C4-2B (cell line): ENCODE data around the gene OR2T11.
"Not testable (repeated sequence)": the region's sequence is repeated elsewhere in the genome, so short reads cannot be mapped to it uniquely, and the experiment has no call there.

Source experiments
- H3K27ac ChIP-seq: fragments of 450-650 bp; 2 replicates; pipeline ENCODE4 v1.5.1; 2017
- CTCF ChIP-seq: fragments of 450-650 bp; conservative IDR thresholded peaks from 2 replicates; pipeline ENCODE4 v1.5.1; 2017; ENCODE audit warnings: mild to moderate bottlenecking
- ZFX ChIP-seq: fragments of 450-650 bp; IDR thresholded peaks from 2 replicates; pipeline ENCODE4 v1.6.1; 2017

The OR2T11 gene

GRCh38 chr1:248634991-248635390, at the start of gene OR2T11:
Gene OR2T11 (minus strand): TSS chr1:248635091. CDS start chr1:248627128, 7,963 bp downstream.
- not testable (repeated sequence) for H3K27ac ChIP-seq

- no peak overlapping the region for H3K27ac ChIP-seq
- no peak for TF ChIP-seq CTCF
- no peak for TF ChIP-seq ZFX
Observed at GRCh38 chr1:248681651-248682050, 46.8 kb upstream of the OR2T11 start.

GRCh38 chr1:248670003-248670402, 35.1 kb upstream of the OR2T11 start:
- H3K27ac ChIP-seq: no peak overlapping the region
- TF ChIP-seq ZFX (no peak), CTCF (no peak)

- not testable (repeated sequence) for H3K27ac ChIP-seq
Observed at GRCh38 chr1:248663453-248664328, 28.8 kb upstream of the OR2T11 start.

GRCh38 chr1:248656797-248657196, 21.9 kb upstream of the OR2T11 start:
- H3K27ac ChIP-seq: not testable (repeated sequence)

GRCh38 chr1:248655354-248655753, 20.5 kb upstream of the OR2T11 start, which contains the start of gene OR2T27:
Gene OR2T27 (minus strand): TSS chr1:248655528. CDS start chr1:248650884, 4,644 bp downstream.
- not testable (repeated sequence) for H3K27ac ChIP-seq

GRCh38 chr1:248648770-248649536, 14.1 kb upstream of the OR2T11 start:
- H3K27ac ChIP-seq: not testable (repeated sequence)

GRCh38 chr1:248645178-248645577, 10.3 kb upstream of the OR2T11 start, which contains the start of gene OR2T35:
Gene OR2T35 (minus strand): TSS chr1:248645278. CDS start chr1:248639258, 6,020 bp downstream.
- H3K27ac ChIP-seq: not testable (repeated sequence)

- not testable (repeated sequence) for H3K27ac ChIP-seq
Observed at GRCh38 chr1:248642971-248643651, 8.2 kb upstream of the OR2T11 start.

- not testable (repeated sequence) for H3K27ac ChIP-seq
Observed at GRCh38 chr1:248641583-248641982, 6.7 kb upstream of the OR2T11 start.

- not testable (repeated sequence) for H3K27ac ChIP-seq
Observed at GRCh38 chr1:248640906-248641305, 6.0 kb upstream of the OR2T11 start.

GRCh38 chr1:248639652-248640051, 4.8 kb upstream of the OR2T11 start:
- H3K27ac ChIP-seq: not testable (repeated sequence)

- not testable (repeated sequence) for H3K27ac ChIP-seq
Observed at GRCh38 chr1:248636612-248637011, 1.7 kb upstream of the OR2T11 start.
